Suprapubic skin (tissue), 4 donors: ENCODE measurements around the gene PML. TPM values are rescaled to one million over a fixed set of nuclear protein-coding genes. Genes with fewer than 3 reads are reported as not detected.

Experiments used
- DNase-seq, 2 donors: peaks; one replicate each; pipeline ENCODE4 v3.0.0-alpha.2; 2019; ENCODE audit warnings: low spot score in 2 of 2
- H3K27ac ChIP-seq: fragments of 200-600 bp; sonication (generic); one replicate; pipeline ENCODE4 v1.5.1; 2019
- H3K27me3 ChIP-seq: fragments of 200-600 bp; sonication (generic); one replicate; pipeline ENCODE4 v1.5.1; 2019
- H3K36me3 ChIP-seq: fragments of 200-600 bp; sonication (generic); one replicate; pipeline ENCODE4 v1.5.1; 2019
- H3K4me1 ChIP-seq: fragments of 200-600 bp; sonication (generic); one replicate; pipeline ENCODE4 v1.5.1; 2019
- H3K4me3 ChIP-seq: fragments of 200-600 bp; sonication (generic); one replicate; pipeline ENCODE4 v1.5.1; 2019; ENCODE audit warnings: mild to moderate bottlenecking
- H3K9me3 ChIP-seq: fragments of 200-600 bp; sonication (generic); one replicate; pipeline ENCODE4 v1.5.1; 2019
- EP300 ChIP-seq: sonication (generic); formaldehyde crosslinking; IDR thresholded peaks from one replicate; pipeline ENCODE4 v1.6.1; 2017; ENCODE audit warnings: antibody characterized with exemption
- POLR2A ChIP-seq, 2 donors: fragments of 450-650 bp; IDR thresholded peaks; one replicate each; pipeline ENCODE4 v1.6.1; 2017; ENCODE audit warnings: antibody characterized with exemption in 2 of 2, mild to moderate bottlenecking in 2 of 2, moderate library complexity in 2 of 2
- POLR2AphosphoS5 ChIP-seq, 3 donors: sonication (generic); formaldehyde crosslinking; IDR thresholded peaks; one replicate each; pipeline ENCODE4 v1.6.1; 2017; ENCODE audit warnings: antibody characterized with exemption in 3 of 3
- WGBS: methylation state at CpG from one replicate; pipeline ENCODE4 v1.1.5; 2018; 5-methylcytosine and 5-hydroxymethylcytosine counted together
- total RNA-seq, 4 donors: library from RNA; depleted of rRNA; stranded (reverse); fragments of >200 nt; gene quantifications; one replicate each; pipeline ENCODE4 v1.1.0, GENCODE V29; 2016
- TF ChIP-seq, protein P1 (sequence below), 2 donors: fragments of 200-600 bp in 1 of 2; fragments of 450-650 bp in 1 of 2; sonication (generic) in 1 of 2; IDR thresholded peaks; one replicate each; pipeline ENCODE4 v1.5.1; 2016 to 2019; ENCODE audit warnings: antibody characterized with exemption in 2 of 2, mild to moderate bottlenecking in 1 of 2, moderate library complexity in 1 of 2

The PML gene
- total RNA-seq, 4 donors from 2014 or later = 59.2 to 111 (median 82.5) TPM

DNA sequence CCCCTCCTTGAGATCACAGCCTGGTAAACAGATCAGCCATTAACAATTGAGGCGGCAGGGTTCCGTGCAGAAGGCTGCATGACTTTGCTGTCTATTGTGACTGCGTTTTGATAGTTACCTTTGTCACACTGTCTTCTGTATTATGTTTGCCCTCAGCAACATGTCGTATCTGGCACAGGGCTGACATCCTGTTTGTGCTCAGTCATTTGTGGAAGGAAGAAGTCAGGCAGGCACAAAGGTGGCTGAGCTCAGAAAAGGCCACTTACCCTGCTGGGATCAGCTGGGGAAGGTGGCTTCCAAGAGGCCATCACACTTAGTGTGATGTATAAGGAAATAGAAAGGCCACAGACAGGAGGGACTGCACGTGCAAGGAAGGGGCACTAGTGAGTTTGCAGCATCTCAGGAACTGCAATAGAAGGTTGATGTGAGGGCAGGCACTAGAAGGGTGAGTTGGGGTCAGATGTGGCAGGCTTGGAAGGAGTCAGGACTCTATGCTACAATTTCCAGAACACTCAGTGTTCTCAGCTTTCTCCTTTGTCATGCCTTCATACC lies 13.4 kb downstream of the PML start:
- DNase-seq = no peak
- WGBS = 57% methylated on average over 5 of the region's 5 CpGs
- TF ChIP-seq POLR2AphosphoS5 (IDR thresholded peaks at IDR 0.05) (no peak), POLR2A (IDR thresholded peaks at IDR 0.05) (no peak), EP300 (no peak)
- TF ChIP-seq, protein P1, sequence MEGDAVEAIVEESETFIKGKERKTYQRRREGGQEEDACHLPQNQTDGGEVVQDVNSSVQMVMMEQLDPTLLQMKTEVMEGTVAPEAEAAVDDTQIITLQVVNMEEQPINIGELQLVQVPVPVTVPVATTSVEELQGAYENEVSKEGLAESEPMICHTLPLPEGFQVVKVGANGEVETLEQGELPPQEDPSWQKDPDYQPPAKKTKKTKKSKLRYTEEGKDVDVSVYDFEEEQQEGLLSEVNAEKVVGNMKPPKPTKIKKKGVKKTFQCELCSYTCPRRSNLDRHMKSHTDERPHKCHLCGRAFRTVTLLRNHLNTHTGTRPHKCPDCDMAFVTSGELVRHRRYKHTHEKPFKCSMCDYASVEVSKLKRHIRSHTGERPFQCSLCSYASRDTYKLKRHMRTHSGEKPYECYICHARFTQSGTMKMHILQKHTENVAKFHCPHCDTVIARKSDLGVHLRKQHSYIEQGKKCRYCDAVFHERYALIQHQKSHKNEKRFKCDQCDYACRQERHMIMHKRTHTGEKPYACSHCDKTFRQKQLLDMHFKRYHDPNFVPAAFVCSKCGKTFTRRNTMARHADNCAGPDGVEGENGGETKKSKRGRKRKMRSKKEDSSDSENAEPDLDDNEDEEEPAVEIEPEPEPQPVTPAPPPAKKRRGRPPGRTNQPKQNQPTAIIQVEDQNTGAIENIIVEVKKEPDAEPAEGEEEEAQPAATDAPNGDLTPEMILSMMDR (IDR thresholded peaks at IDR 0.05) = no peak
- Histone ChIP-seq H3K36me3 (peaks cover 20% of the 10 kb centered on the region), H3K27me3 (no peaks in the 10 kb centered on the region), H3K4me3 (no peak overlapping the region), H3K27ac (peak overlapping the region; percentile 19), H3K9me3 (no peaks in the 10 kb centered on the region), H3K4me1 (peaks cover 62% of the 10 kb centered on the region)

GRCh38 chr15:74008901-74009300 lies 14.4 kb downstream of the PML start:
- Histone ChIP-seq H3K9me3 (no peaks in the 10 kb centered on the region), H3K27me3 (no peaks in the 10 kb centered on the region), H3K4me1 (peaks cover 68% of the 10 kb centered on the region), H3K27ac (no peak overlapping the region), H3K4me3 (no peak overlapping the region), H3K36me3 (peaks cover 17% of the 10 kb centered on the region)
- TF ChIP-seq POLR2AphosphoS5 (IDR thresholded peaks at IDR 0.05) (no peak), POLR2A (IDR thresholded peaks at IDR 0.05) (no peak), EP300 (no peak)
- TF ChIP-seq, protein P1 (IDR thresholded peaks at IDR 0.05) = no peak
- whole genome bisulfite sequencing = 80% methylated on average over 3 of the region's 3 CpGs
- no peak for DNase-seq

- DNase-seq = no peak
- TF ChIP-seq, protein P1 (IDR thresholded peaks at IDR 0.05) = no peak
- TF ChIP-seq POLR2AphosphoS5 (IDR thresholded peaks at IDR 0.05) (no peak), EP300 (no peak)
- H3K9me3 ChIP-seq = no peaks in the 10 kb centered on the region
- peaks cover 8% of the 10 kb centered on the region for H3K36me3 ChIP-seq
- H3K27me3 ChIP-seq = no peaks in the 10 kb centered on the region
- peak overlapping the region; percentile 69 for H3K27ac ChIP-seq
- H3K4me3 ChIP-seq = no peak overlapping the region
- WGBS = 63% methylated on average over 2 of the region's 2 CpGs
- peaks cover 67% of the 10 kb centered on the region for H3K4me1 ChIP-seq
Observed at GRCh38 chr15:74010929-74011540, 16.5 kb downstream of the PML start.

DNA sequence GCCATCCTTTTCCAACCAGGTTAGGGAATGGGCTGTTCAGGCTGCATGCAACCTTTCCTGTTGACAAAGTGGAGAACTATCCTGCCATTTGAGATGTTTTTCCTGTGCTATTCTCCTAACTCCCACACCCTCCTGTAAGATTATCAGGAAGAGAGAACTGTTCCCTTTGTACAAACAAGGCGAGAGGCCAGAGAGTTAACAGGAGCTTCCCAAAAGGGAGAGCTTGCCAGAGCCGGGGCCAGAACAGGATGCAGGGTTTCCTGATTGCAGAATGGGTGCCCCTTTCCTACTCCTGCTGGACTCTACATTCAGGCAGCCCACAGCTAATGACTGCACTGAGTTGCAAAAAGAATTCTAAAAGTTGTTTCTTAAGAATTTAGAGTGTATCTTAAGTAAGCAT lies 17.1 kb downstream of the PML start:
- DNase-seq = no peak
- no peaks in the 10 kb centered on the region for H3K27me3 ChIP-seq
- no peaks in the 10 kb centered on the region for H3K9me3 ChIP-seq
- peaks cover 8% of the 10 kb centered on the region for H3K36me3 ChIP-seq
- 19% methylated on average over 2 of the region's 2 CpGs for WGBS
- H3K4me3 ChIP-seq = no peak overlapping the region
- TF ChIP-seq, protein P1 (IDR thresholded peaks at IDR 0.05) = no peak
- H3K4me1 ChIP-seq = peaks cover 61% of the 10 kb centered on the region
- H3K27ac ChIP-seq = peak overlapping the region; percentile 69

- H3K4me3 ChIP-seq = no peak overlapping the region
- H3K4me1 ChIP-seq = peaks cover 46% of the 10 kb centered on the region
- peaks cover 4% of the 10 kb centered on the region for H3K36me3 ChIP-seq
- no peak for DNase-seq
- H3K27me3 ChIP-seq = no peaks in the 10 kb centered on the region
- no peak for TF ChIP-seq EP300
- TF ChIP-seq POLR2A (IDR thresholded peaks at IDR 0.05) = no peak
- TF ChIP-seq, protein P1 (IDR thresholded peaks at IDR 0.05) = no peak
- no peak for TF ChIP-seq POLR2AphosphoS5 (IDR thresholded peaks at IDR 0.05)
- H3K27ac ChIP-seq = no peak overlapping the region
- 64% methylated on average over 2 of the region's 2 CpGs for WGBS
- H3K9me3 ChIP-seq = no peaks in the 10 kb centered on the region
Observed at GRCh38 chr15:74013374-74013894, 18.9 kb downstream of the PML start.
